ENCODE results near the gene MBD4.

MBD4 gene

GRCh38 chr3:129460155-129460554 is 20.4 kb upstream of the MBD4 start:
- no peak for TF ChIP-seq CTCF (IDR thresholded peaks at IDR 0.05; ENCODE audit: control extremely low read depth, extremely low read depth, low read depth, missing control alignments)
- POLR2A ChIA-PET: no interaction called here
- no peak for DNase-seq (ENCODE audit: extremely low spot score)
- CTCF ChIA-PET: interaction anchor here (1.7 kb wide), 1 partner anchor 9 kb away, joined by 5 read pairs; no protein-coding TSS in a partner anchor

GRCh38 chr3:129453732-129454131 is 14.0 kb upstream of the MBD4 start:
- no peak for TF ChIP-seq CTCF (IDR thresholded peaks at IDR 0.05; ENCODE audit: control extremely low read depth, extremely low read depth, low read depth, missing control alignments)
- ChIA-PET POLR2A (no interaction called here), CTCF (interaction anchor here (1.1 to 1.5 kb wide), 2 partner anchors 8 to 16 kb away, joined by 3 to 4 read pairs; no protein-coding TSS in a partner anchor)

GRCh38 chr3:129449279-129450115 is 9.7 kb upstream of the MBD4 start:
- CTCF ChIA-PET: no interaction called here
- DNase-seq (ENCODE audit: extremely low spot score): no peak
- no peak for TF ChIP-seq CTCF (IDR thresholded peaks at IDR 0.05; ENCODE audit: control extremely low read depth, extremely low read depth, low read depth, missing control alignments)
- POLR2A ChIA-PET: no interaction called here

More at GRCh38 chr3:129453732-129454131, 14.0 kb upstream of the MBD4 start:
- no peak for DNase-seq (ENCODE audit: extremely low spot score)

- DNase-seq (ENCODE audit: extremely low spot score): no peak
- POLR2A ChIA-PET: no interaction called here
- CTCF ChIA-PET: interaction anchor here (1.0 kb wide), 1 partner anchor 65 kb away, joined by 3 read pairs; no protein-coding TSS in a partner anchor
- no peak for TF ChIP-seq CTCF (IDR thresholded peaks at IDR 0.05; ENCODE audit: control extremely low read depth, extremely low read depth, low read depth, missing control alignments)
Observed at GRCh38 chr3:129448186-129448895, 8.6 kb upstream of the MBD4 start.

- no peak for TF ChIP-seq CTCF (IDR thresholded peaks at IDR 0.05; ENCODE audit: control extremely low read depth, extremely low read depth, low read depth, missing control alignments)
- ChIA-PET CTCF (interaction anchor here (1.7 kb wide), 1 partner anchor 17 kb away, joined by 3 read pairs; no protein-coding TSS in a partner anchor), POLR2A (no interaction called here)
- no peak for DNase-seq (ENCODE audit: extremely low spot score)
Observed at GRCh38 chr3:129446926-129447325, 7.2 kb upstream of the MBD4 start.

- CTCF ChIA-PET: interaction anchor here (0.9 to 1.7 kb wide), 3 partner anchors 10 to 23 kb away, joined by 3 to 4 read pairs (median 4); no protein-coding TSS in a partner anchor
- DNase-seq (ENCODE audit: extremely low spot score): no peak
- no peak for TF ChIP-seq CTCF (IDR thresholded peaks at IDR 0.05; ENCODE audit: control extremely low read depth, extremely low read depth, low read depth, missing control alignments)
- POLR2A ChIA-PET: no interaction called here
Observed at GRCh38 chr3:129445471-129445870, 5.7 kb upstream of the MBD4 start.

All from GM10248 (cell line).